ENCODE data around the gene SMAD2.

The SMAD2 gene

GRCh38 chr18:47791461-47791985, 138.9 kb downstream of the SMAD2 start:
- Histone ChIP-seq H3K4me1 (ENCODE audit: insufficient read depth, low read length) (peaks cover 4% of the 10 kb centered on the region; the same call in 1 of the 2 replicates), H3K36me3 (ENCODE audit: insufficient read depth, low read length) (no peaks in the 10 kb centered on the region), H3K27me3 (ENCODE audit: insufficient read depth, low read length) (no peaks in the 10 kb centered on the region), H3K4me3 (ENCODE audit: low read length) (no peak overlapping the region), H3K27ac (ENCODE audit: low read depth, low read length) (no peak overlapping the region), H3K9me3 (ENCODE audit: insufficient read depth, low read depth, low read length) (peaks cover 8% of the 10 kb centered on the region), H3K9ac (ENCODE audit: low read depth, low read length) (no peak overlapping the region)
- WGBS, result 91% methylated on average over 4 of the region's 4 CpGs

- H3K36me3 ChIP-seq (ENCODE audit: insufficient read depth, low read length), result no peaks in the 10 kb centered on the region
- no peak overlapping the region for H3K4me3 ChIP-seq (ENCODE audit: low read length)
- no peaks in the 10 kb centered on the region for H3K27me3 ChIP-seq (ENCODE audit: insufficient read depth, low read length)
- H3K4me1 ChIP-seq (ENCODE audit: insufficient read depth, low read length), result no peaks in the 10 kb centered on the region
- no peak overlapping the region for H3K9ac ChIP-seq (ENCODE audit: low read depth, low read length)
- H3K9me3 ChIP-seq (ENCODE audit: insufficient read depth, low read depth, low read length), result peaks cover 23% of the 10 kb centered on the region
- no peak overlapping the region for H3K27ac ChIP-seq (ENCODE audit: low read depth, low read length)
- 87% methylated on average over 2 of the region's 2 CpGs for whole genome bisulfite sequencing
These were observed 140.4 kb downstream of the SMAD2 start for GRCh38 chr18:47790036-47790435.

DNA sequence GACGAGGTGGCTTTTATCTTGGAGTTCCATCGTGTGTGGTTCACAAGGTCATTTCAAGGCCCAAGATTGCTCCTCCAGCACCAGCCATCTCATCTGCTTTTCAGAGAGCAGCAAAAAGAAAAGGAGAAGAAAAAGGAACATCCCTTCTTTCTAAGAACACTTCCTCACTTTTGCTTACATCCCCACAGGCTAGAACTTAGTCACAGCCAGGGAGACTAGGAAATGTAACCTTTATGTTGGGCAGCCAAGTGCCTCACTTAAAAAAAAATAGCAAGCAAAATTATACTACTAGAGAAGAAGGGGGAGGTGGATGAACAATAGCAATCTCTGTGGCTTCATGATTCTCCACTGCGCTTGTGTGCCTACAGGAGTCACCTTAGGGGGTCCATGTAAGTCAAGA, 141.8 kb downstream of the SMAD2 start:
- Histone ChIP-seq H3K9ac (ENCODE audit: low read depth, low read length) (no peak overlapping the region), H3K9me3 (ENCODE audit: insufficient read depth, low read depth, low read length) (peaks cover 29% of the 10 kb centered on the region), H3K36me3 (ENCODE audit: insufficient read depth, low read length) (no peaks in the 10 kb centered on the region), H3K27ac (ENCODE audit: low read depth, low read length) (no peak overlapping the region), H3K4me3 (ENCODE audit: low read length) (no peak overlapping the region), H3K27me3 (ENCODE audit: insufficient read depth, low read length) (no peaks in the 10 kb centered on the region), H3K4me1 (ENCODE audit: insufficient read depth, low read length) (no peaks in the 10 kb centered on the region)
- 96% methylated on average over 3 of the region's 3 CpGs for WGBS

- no peak overlapping the region for H3K4me3 ChIP-seq (ENCODE audit: low read length)
- H3K4me1 ChIP-seq (ENCODE audit: insufficient read depth, low read length), result no peaks in the 10 kb centered on the region
- H3K9ac ChIP-seq (ENCODE audit: low read depth, low read length), result no peak overlapping the region
- no peaks in the 10 kb centered on the region for H3K27me3 ChIP-seq (ENCODE audit: insufficient read depth, low read length)
- H3K27ac ChIP-seq (ENCODE audit: low read depth, low read length), result no peak overlapping the region
- H3K36me3 ChIP-seq (ENCODE audit: insufficient read depth, low read length), result no peaks in the 10 kb centered on the region
- 90% methylated on average over 3 of the region's 3 CpGs for WGBS
- H3K9me3 ChIP-seq (ENCODE audit: insufficient read depth, low read depth, low read length), result peaks cover 23% of the 10 kb centered on the region
These were observed 148.9 kb downstream of the SMAD2 start for GRCh38 chr18:47781561-47781960.

DNA sequence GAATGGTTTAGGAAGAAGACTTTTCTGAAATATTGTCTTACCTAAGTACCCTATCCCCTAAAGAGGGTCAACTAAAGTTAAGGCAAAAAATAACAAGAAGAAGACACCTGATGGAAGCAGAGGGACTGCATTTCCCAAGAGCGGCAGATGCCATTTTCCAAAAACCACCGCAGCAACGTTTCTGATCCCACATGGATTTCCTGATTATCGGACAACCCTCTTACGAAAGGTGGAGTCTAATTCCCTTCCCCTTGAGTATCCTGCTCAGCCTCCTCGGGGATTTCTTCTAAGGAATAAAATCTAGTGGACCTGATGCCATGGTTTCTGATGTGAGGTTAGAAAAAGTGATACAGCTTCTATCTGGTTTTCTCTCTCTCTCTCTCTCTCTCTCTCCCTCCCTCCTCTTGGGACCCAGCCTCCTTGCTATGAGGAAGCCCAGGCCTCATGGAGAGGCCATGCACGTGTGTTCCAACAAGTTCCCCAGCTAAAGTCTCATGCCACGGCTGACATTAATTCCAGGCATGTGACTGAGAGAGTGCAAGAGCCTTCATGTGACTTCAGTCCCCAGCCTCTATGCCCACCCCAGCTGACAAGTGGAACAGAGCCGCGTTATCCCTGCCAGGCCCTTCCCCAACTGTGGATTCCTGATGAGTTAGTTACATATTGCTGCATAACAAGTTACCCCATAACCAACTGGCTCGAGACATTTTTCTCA, 150.3 kb downstream of the SMAD2 start:
- Histone ChIP-seq H3K36me3 (ENCODE audit: insufficient read depth, low read length) (no peaks in the 10 kb centered on the region), H3K4me1 (ENCODE audit: insufficient read depth, low read length) (no peaks in the 10 kb centered on the region), H3K9me3 (ENCODE audit: insufficient read depth, low read depth, low read length) (peaks cover 9% of the 10 kb centered on the region), H3K9ac (ENCODE audit: low read depth, low read length) (no peak overlapping the region), H3K27me3 (ENCODE audit: insufficient read depth, low read length) (no peaks in the 10 kb centered on the region), H3K4me3 (ENCODE audit: low read length) (no peak overlapping the region), H3K27ac (ENCODE audit: low read depth, low read length) (no peak overlapping the region)
- WGBS, result 91% methylated on average over 11 of the region's 11 CpGs

DNA sequence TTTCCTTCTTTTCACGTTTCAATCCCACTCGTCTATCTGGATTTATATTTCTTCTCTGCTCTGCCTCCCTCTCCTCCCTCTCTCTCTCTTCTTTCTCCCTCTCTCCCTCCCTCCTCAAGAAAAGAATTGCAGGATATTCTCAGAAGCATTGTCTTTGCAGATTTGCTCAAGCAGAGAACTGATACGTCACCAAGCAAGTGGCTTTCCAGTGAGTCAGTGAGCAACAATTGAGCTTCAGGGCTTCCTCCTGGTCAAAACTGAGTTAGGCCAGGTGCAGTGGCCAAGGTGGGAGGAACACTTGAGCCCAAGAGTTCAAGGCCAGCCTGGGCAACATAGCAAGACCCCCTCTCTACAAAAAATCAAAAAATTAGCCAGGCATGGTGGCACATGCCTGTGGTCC, 151.1 kb downstream of the SMAD2 start:
- peaks cover 7% of the 10 kb centered on the region; the same call in 1 of the 2 replicates for H3K9me3 ChIP-seq (ENCODE audit: insufficient read depth, low read depth, low read length)
- no peaks in the 10 kb centered on the region for H3K27me3 ChIP-seq (ENCODE audit: insufficient read depth, low read length)
- WGBS, result 90% methylated on average over 3 of the region's 3 CpGs
- H3K4me1 ChIP-seq (ENCODE audit: insufficient read depth, low read length), result no peaks in the 10 kb centered on the region
- no peak overlapping the region for H3K27ac ChIP-seq (ENCODE audit: low read depth, low read length)
- no peaks in the 10 kb centered on the region for H3K36me3 ChIP-seq (ENCODE audit: insufficient read depth, low read length)
- H3K9ac ChIP-seq (ENCODE audit: low read depth, low read length), result no peak overlapping the region
- no peak overlapping the region for H3K4me3 ChIP-seq (ENCODE audit: low read length)

DNA sequence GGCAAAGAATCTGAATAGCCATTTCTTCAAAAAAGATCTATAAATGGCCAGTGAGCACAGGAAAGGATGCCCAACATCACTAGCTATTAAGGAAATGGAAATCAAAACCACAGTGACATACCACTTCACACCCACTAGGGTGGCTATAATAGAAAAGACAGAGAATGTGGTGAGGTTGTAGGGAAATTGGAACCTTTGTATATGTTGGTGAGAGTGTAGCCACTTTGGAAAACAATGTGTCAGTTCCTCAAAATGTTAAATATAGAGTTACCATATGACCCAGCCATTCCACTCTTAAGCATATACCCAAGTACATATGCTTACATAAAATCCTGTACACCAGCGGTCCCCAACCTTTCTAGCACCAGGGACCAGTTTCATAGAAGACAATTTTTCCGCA, 152.8 kb downstream of the SMAD2 start:
- Histone ChIP-seq H3K9me3 (ENCODE audit: insufficient read depth, low read depth, low read length) (no peaks in the 10 kb centered on the region), H3K4me1 (ENCODE audit: insufficient read depth, low read length) (no peaks in the 10 kb centered on the region), H3K27ac (ENCODE audit: low read depth, low read length) (no peak overlapping the region), H3K4me3 (ENCODE audit: low read length) (no peak overlapping the region), H3K9ac (ENCODE audit: low read depth, low read length) (no peak overlapping the region), H3K27me3 (ENCODE audit: insufficient read depth, low read length) (no peaks in the 10 kb centered on the region), H3K36me3 (ENCODE audit: insufficient read depth, low read length) (no peaks in the 10 kb centered on the region)
- 75% methylated on average over 1 of the region's 2 CpGs for WGBS

DNA sequence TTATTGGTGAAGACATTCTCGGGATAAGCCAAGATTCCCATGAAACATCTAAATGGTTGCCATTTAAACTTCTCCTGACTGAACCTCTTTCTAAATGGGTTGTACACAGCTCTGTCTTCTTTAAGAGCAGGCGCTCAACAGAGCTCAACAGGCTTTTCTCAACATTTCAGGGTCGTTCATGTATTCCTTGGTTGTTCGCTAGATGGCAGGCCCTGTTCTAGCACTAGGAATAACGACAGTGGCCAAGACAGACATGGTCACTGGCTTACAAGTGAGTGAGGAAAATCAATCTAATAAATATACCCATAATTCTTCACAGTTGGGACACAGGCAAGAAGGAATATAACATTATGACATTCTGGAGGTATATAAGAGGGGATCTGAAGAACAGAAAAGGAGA, 154.5 kb downstream of the SMAD2 start:
- Histone ChIP-seq H3K4me3 (ENCODE audit: low read length) (no peak overlapping the region), H3K27me3 (ENCODE audit: insufficient read depth, low read length) (no peaks in the 10 kb centered on the region), H3K27ac (ENCODE audit: low read depth, low read length) (no peak overlapping the region), H3K9me3 (ENCODE audit: insufficient read depth, low read depth, low read length) (no peaks in the 10 kb centered on the region), H3K4me1 (ENCODE audit: insufficient read depth, low read length) (no peaks in the 10 kb centered on the region), H3K9ac (ENCODE audit: low read depth, low read length) (no peak overlapping the region), H3K36me3 (ENCODE audit: insufficient read depth, low read length) (no peaks in the 10 kb centered on the region)
- WGBS, result 86% methylated on average over 5 of the region's 5 CpGs

DNA sequence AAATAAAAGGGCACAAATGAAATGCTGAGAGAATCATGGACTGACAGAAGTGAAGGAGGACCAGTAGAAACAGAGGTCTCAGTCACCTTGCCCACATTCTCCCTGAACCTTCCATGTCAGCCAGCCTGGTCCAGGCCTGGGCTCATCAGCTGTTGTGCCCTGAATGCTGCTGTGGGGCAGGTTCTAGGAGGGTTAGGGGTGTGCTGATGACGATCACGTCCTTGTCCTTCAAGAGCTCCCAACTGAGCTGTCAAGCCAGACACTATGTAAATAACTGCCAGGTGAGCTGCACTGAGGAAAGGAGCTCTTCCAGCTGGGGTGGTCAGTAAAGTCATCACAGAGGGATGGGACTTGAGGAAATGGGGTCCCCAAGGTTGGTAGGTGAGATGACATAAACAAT, 156.5 kb downstream of the SMAD2 start:
- Histone ChIP-seq H3K36me3 (ENCODE audit: insufficient read depth, low read length) (no peaks in the 10 kb centered on the region), H3K9me3 (ENCODE audit: insufficient read depth, low read depth, low read length) (no peaks in the 10 kb centered on the region), H3K27me3 (ENCODE audit: insufficient read depth, low read length) (no peaks in the 10 kb centered on the region), H3K4me1 (ENCODE audit: insufficient read depth, low read length) (no peaks in the 10 kb centered on the region), H3K4me3 (ENCODE audit: low read length) (no peak overlapping the region), H3K27ac (ENCODE audit: low read depth, low read length) (no peak overlapping the region), H3K9ac (ENCODE audit: low read depth, low read length) (no peak overlapping the region)
- WGBS, result 96% methylated on average over 2 of the region's 2 CpGs

DNA sequence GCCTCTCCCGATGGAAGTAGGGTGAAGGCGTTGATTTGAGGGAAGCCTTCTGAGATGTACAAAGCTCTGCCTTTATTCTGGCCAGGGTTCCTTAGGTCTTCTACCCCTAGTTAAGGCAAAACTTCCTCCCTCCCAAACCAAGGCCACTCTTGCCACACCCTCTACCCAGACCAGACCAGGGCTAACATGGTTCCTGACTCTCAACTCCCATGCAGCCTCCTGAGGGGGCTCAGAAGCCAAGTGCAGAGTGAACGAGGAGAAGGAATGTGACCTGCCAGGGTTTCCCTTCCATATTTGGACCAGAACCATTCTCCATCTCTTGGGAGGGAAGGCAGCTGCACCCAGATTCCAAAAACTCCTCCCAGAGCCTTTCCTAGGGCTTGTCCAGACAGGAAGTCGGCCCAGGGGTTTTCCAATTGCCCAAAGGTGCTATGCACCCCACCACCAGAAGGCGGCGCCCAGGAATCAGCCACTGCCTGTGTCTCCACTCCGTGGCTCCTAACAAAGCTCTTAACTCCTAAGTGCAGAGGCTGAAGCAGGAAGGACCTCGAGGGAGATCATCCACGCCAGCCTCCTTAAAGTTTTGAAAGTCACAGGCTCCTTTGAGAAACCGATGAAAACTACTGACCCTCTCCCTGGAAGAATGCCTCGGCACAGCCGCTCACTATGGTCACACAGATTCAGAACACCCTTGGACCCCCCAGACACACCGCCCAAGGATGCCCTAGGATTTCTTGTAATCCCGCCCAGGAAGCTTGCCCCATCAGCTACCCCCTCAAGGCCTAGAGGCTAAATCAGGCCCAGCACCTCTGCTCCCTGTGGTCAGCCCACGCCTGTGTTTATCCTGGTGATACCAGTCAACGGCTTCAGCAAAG, 157.8 kb downstream of the SMAD2 start:
- no peak overlapping the region for H3K9ac ChIP-seq (ENCODE audit: low read depth, low read length)
- no peak overlapping the region for H3K27ac ChIP-seq (ENCODE audit: low read depth, low read length)
- WGBS, result 78% methylated on average over 16 of the region's 16 CpGs
- no peaks in the 10 kb centered on the region for H3K9me3 ChIP-seq (ENCODE audit: insufficient read depth, low read depth, low read length)
- H3K4me1 ChIP-seq (ENCODE audit: insufficient read depth, low read length), result 0 out of 2 replicates have a peak, but pooled peaks cover 5% of the 10 kb centered on the region
- H3K36me3 ChIP-seq (ENCODE audit: insufficient read depth, low read length), result no peaks in the 10 kb centered on the region
- no peak overlapping the region for H3K4me3 ChIP-seq (ENCODE audit: low read length)
- no peaks in the 10 kb centered on the region for H3K27me3 ChIP-seq (ENCODE audit: insufficient read depth, low read length)

GRCh38 chr18:47771922-47772321, 158.5 kb downstream of the SMAD2 start:
- H3K4me3 ChIP-seq (ENCODE audit: low read length), result no peak overlapping the region
- H3K4me1 ChIP-seq (ENCODE audit: insufficient read depth, low read length), result 0 out of 2 replicates have a peak, but pooled peaks cover 5% of the 10 kb centered on the region
- H3K9ac ChIP-seq (ENCODE audit: low read depth, low read length), result no peak overlapping the region
- no peaks in the 10 kb centered on the region for H3K36me3 ChIP-seq (ENCODE audit: insufficient read depth, low read length)
- H3K9me3 ChIP-seq (ENCODE audit: insufficient read depth, low read depth, low read length), result no peaks in the 10 kb centered on the region
- WGBS, result 58% methylated on average over 3 of the region's 3 CpGs
- no peak overlapping the region for H3K27ac ChIP-seq (ENCODE audit: low read depth, low read length)
- H3K27me3 ChIP-seq (ENCODE audit: insufficient read depth, low read length), result no peaks in the 10 kb centered on the region

Data from HUES64 (cell line).